AG09319 (cell line): ENCODE measurements around the gene ADIPOQ.
"Not testable (repeated sequence)": the region's sequence is repeated elsewhere in the genome, so short reads cannot be mapped to it uniquely, and the experiment has no call there.

Experiments
- DNase-seq: peaks from one replicate; pipeline ENCODE4 v3.0.0-alpha.2; 2010; ENCODE audit warnings: low read depth; ENCODE audit errors: extremely low read depth
- TF ChIP-seq, protein P1 (sequence below): IDR thresholded peaks from 2 replicates; pipeline ENCODE4 v1.5.1; 2011; ENCODE audit warnings: low read depth, mild to moderate bottlenecking, inconsistent platforms, low read length, moderate library complexity

ADIPOQ gene

DNA sequence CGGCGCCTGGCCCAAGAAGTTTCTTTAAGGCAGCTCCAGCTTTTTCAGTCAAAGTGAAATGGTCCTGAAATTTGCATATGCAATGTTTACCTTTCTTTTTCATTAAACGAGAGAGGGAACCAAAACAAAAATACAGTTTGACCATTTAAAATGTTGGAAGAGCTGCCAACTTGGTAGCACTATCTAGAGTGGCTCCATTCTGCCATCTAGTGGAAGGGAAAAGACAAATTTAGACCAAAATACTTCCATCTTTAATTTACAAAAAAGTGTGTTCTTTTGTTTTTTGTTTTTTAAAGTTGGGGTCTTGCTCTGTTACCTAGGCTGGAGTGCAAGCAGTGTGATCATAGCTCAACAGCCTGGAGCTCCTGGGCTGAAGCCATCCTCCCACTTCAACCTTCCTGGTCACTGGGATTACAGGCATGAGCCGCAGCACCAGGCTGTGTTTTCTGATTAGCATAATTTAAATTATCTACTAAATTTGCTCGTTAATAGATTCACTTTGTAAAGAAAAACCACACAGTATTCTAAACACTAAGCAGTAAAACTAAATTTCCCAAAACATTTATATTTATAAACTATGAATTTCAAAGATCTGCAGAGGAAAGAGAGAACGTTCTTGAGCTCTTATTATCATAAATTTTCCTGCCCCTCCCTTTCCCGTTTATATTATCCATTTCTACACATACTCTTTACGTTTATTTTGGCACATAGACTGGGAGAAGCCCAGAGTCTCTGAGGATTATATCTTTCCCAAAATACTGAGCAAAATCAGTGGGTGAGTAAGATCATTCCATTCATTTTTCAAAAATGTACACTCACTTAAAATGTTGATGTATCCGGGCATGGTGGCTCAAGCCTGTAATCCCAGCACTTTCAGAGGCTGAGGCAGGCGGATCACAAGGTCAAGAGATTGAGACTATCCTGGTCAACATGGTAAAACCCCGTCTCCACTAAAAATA lies 20.8 kb upstream of the ADIPOQ start:
- no peak for DNase-seq
- TF ChIP-seq, protein P1, sequence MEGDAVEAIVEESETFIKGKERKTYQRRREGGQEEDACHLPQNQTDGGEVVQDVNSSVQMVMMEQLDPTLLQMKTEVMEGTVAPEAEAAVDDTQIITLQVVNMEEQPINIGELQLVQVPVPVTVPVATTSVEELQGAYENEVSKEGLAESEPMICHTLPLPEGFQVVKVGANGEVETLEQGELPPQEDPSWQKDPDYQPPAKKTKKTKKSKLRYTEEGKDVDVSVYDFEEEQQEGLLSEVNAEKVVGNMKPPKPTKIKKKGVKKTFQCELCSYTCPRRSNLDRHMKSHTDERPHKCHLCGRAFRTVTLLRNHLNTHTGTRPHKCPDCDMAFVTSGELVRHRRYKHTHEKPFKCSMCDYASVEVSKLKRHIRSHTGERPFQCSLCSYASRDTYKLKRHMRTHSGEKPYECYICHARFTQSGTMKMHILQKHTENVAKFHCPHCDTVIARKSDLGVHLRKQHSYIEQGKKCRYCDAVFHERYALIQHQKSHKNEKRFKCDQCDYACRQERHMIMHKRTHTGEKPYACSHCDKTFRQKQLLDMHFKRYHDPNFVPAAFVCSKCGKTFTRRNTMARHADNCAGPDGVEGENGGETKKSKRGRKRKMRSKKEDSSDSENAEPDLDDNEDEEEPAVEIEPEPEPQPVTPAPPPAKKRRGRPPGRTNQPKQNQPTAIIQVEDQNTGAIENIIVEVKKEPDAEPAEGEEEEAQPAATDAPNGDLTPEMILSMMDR = peak; percentile 63

DNA sequence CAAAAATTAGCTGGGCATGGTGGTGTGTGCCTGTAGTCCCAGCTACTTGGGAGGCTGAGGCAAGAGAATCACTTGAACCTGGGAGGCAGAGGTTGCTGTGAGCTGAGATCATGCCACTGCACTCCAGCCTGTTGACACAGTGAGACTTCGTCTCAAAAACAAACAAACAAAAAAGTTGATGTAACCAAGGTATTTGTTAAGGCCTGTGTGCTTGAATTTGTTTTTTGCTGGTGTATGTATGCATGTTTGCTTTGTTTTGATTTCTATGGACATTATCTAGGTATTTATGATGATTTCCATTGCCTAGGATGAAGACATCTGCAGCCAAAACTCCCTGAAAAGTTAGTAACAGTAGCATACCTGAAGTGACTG lies 20.1 kb upstream of the ADIPOQ start:
- not testable (repeated sequence) for DNase-seq

DNA sequence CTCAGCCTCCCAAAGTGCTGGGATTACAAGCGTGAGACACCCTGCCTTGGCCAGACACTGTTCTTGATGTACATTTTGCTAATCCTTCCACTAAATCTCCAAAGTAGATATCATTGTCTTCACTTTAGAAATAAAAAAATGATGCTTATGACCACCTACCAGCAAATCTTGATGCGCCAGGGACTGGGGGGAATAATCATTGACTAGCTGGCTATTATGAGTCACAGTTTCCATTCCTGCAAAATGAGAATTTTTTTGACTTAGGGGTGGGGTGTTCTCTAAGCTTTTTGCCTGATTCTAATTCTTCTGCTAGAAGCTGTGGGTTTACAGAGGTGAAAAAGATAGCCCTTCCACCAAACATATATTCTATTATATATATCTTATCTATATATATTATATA lies 19.1 kb upstream of the ADIPOQ start:
- TF ChIP-seq, protein P1 = no peak
- no peak for DNase-seq

DNA sequence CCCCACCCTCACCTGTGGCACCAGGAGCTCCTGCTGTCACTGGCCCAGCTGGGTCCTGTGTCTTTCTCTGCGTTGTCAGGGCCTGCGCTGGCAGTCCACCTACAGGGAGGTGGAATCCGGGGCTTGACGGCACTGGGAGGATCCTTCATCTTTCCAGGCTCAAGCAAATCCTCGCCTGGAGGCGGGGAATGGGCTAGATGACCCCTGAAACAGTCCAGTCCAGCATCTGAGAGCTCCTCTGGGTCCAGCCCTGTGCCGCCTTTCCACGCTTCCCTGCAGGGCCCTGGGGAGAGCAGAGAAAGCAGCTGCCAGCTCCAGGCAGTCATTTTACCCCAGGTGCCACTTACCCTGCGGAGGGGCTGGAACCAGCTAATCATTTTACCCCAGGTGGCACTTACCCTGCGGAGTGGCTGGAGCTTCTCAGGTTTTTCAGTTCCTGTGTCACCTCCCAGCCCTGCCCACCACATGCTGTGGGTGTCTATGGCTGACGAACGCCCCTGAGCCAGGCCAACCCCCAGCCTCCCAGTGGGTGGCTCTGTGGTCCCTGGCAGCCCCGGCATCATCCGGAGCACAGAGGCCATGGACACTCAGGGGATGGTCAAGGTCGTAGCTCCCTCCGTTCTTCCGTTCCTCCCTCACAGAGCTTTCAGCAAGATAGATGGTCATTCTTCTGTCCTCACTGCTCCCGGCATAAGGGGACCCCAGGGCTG lies 17.9 kb upstream of the ADIPOQ start:
- TF ChIP-seq, protein P1 = no peak
- DNase-seq = no peak

DNA sequence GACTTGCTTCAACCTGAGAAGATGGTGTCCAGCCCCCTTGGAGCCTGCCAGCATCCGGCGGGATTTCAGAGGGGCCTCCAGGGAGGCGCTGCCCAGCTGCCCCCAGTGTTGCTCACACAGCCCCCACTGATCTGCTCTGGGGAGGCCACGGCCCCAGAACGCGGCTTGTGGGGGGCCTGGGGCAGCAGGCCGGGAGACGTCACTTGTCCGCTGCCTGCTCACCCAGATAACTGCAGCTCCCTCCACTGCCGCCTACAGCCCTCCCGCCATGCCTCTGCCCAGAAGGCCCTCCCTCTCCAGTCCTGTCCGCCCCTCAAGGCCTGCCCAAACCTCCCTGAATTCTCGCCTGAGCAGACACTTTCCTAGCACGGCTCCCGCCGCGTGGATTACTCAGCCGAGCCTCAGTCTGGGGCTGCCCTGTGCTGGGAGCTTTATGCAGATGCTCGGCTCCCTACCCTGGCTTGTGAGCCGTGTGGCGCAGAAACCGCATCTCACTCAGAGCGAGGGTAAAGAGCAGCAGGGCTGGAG lies 17.2 kb upstream of the ADIPOQ start:
- DNase-seq = no peak
- TF ChIP-seq, protein P1 = no peak

DNA sequence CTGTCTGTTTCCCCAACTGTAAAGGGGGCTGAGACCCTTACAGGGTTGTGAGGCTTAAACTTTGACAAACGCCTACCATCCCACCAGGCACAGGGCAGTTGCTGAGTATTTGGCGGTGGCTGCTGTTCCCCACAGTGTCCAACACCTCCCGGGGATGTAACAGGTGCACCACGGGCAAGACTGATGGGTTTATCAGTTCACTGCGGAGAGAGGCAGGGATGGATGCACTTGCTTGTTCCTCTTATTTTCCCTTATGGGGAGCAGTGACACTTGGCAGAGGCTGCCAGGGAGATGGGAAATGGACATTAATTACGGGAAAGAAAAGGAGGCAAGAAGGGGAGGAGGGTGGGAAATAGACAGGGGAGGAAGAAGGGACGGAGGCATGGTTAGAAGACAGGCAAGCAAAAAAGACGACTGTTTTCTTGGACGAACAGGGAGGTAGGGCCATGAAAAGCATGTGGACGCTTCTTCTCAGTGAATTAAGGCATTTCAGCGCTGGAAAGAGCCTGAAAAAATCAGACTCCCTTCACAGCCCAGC lies 16.6 kb upstream of the ADIPOQ start:
- no peak for DNase-seq
- TF ChIP-seq, protein P1 = no peak

DNA sequence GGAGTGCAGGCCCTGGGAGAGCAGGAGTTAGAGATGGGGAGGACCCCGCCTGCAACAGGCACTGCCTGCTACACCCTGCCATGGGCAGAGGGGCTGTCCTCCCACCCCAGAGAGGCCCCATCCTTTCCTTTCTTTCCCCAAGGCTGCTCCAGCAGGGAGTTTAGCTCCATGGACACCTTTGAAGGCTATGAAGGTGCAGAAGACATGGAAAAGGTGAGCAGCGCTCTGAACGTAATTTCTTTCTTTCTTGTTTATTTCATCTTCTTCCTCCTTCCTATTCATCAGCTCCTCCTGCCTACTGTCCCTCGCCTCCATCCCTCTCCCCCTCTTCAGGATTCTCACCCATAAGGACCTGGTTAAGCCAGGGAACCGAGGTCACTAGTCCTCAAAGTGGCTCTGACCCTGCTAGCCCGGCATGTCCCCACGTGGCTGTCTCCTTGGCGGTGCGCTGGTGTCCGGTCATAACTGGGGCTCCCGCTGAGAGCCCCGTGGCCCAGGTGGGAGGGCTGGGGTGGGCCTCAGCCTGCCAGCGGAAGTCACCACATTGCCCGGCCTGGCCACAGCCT lies 16.0 kb upstream of the ADIPOQ start:
- TF ChIP-seq, protein P1 = no peak
- DNase-seq = no peak
